Measurements from ENCODE around the gene CORO2A. TPM values are rescaled to one million over a fixed set of nuclear protein-coding genes. Genes with fewer than 3 reads are reported as not detected.

CORO2A gene
- total and polyA plus RNA-seq, 2 of the 13 experiments (the other 11 are each of a cell fraction or from before 2014, with no cell fraction given), result 14.4 to 15.3 TPM

DNA sequence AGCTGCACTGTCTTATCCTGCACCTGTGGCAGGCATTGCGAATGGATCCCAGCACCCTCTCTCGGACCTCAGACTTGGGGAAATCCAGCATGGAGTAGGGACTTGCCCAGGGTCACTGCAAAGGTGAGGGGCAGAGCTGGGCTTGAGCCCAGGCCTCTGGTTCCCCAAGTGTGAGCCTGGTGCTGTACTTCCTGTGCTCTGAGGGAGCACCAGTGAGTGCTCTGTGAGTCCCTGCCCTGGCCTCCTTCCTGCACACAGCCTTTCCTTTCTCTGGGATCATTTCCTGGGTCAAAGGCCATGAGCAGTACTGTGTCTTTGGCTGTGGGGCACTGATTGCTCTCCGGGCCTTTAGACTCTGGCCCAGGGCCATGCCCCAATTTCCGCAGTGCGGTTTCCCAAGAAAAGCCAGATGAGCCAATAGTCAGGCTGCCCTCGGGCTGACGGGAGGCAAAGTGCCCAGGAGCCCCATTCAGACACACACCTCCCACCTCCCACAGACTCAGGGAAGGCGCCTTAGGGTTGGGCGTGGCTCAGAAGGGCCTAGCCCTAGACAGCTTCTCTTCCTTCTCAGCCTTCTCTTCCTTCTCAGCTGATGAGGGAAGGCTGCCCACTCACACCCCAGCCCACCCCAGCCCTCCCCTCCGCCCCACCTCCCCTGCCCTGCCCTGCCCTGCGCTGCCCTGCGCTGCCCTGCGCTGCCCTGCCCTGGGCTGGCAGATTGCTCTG, 50.1 kb downstream of the CORO2A start (continued):
- TF ChIP-seq, protein P1, sequence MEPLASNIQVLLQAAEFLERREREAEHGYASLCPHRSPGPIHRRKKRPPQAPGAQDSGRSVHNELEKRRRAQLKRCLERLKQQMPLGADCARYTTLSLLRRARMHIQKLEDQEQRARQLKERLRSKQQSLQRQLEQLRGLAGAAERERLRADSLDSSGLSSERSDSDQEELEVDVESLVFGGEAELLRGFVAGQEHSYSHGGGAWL (CRISPR knock-in tag; IDR thresholded peaks at IDR 0.05), result no peak
- TF ChIP-seq, protein P2, sequence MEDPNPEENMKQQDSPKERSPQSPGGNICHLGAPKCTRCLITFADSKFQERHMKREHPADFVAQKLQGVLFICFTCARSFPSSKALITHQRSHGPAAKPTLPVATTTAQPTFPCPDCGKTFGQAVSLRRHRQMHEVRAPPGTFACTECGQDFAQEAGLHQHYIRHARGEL (CRISPR knock-in tag; IDR thresholded peaks at IDR 0.05), result no peak
- TF ChIP-seq SNAPC2 (CRISPR knock-in tag; IDR thresholded peaks at IDR 0.05), result no peak
- no peak for TF ChIP-seq RELA (CRISPR knock-in tag; IDR thresholded peaks at IDR 0.05)
- no peak for TF ChIP-seq ZNF251 (CRISPR knock-in tag; IDR thresholded peaks at IDR 0.05)
- no peak for TF ChIP-seq ZSCAN30 (CRISPR knock-in tag; IDR thresholded peaks at IDR 0.05)
- TF ChIP-seq PRMT3 (CRISPR knock-in tag; IDR thresholded peaks at IDR 0.05; ENCODE audit: borderline replicate concordance, low read depth), result no peak
- TF ChIP-seq ZNF337 (CRISPR knock-in tag; IDR thresholded peaks at IDR 0.05; ENCODE audit: borderline replicate concordance, low read depth), result no peak
- TF ChIP-seq NFE2 (CRISPR knock-in tag; IDR thresholded peaks at IDR 0.05), result no peak
- TF ChIP-seq SP4 (CRISPR knock-in tag; IDR thresholded peaks at IDR 0.05), result 0 out of 2 replicates have a peak, but pooled peaks have one; percentile 23
- no peak for TF ChIP-seq KDM5A (IDR thresholded peaks at IDR 0.05; ENCODE audit: borderline replicate concordance, low read length)
- no peak for TF ChIP-seq NCOA1 (CRISPR knock-in tag; IDR thresholded peaks at IDR 0.05)
- peak; percentile 67 for TF ChIP-seq PHF21A (CRISPR knock-in tag; IDR thresholded peaks at IDR 0.05)
- TF ChIP-seq BCL6 (CRISPR knock-in tag; IDR thresholded peaks at IDR 0.05), result 0 out of 2 replicates have a peak, but pooled peaks have one; percentile 12
- TF ChIP-seq, protein P3, sequence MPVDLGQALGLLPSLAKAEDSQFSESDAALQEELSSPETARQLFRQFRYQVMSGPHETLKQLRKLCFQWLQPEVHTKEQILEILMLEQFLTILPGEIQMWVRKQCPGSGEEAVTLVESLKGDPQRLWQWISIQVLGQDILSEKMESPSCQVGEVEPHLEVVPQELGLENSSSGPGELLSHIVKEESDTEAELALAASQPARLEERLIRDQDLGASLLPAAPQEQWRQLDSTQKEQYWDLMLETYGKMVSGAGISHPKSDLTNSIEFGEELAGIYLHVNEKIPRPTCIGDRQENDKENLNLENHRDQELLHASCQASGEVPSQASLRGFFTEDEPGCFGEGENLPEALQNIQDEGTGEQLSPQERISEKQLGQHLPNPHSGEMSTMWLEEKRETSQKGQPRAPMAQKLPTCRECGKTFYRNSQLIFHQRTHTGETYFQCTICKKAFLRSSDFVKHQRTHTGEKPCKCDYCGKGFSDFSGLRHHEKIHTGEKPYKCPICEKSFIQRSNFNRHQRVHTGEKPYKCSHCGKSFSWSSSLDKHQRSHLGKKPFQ (CRISPR knock-in tag; IDR thresholded peaks at IDR 0.05; ENCODE audit: insufficient replicate concordance), result no peak
- TF ChIP-seq, protein P4, sequence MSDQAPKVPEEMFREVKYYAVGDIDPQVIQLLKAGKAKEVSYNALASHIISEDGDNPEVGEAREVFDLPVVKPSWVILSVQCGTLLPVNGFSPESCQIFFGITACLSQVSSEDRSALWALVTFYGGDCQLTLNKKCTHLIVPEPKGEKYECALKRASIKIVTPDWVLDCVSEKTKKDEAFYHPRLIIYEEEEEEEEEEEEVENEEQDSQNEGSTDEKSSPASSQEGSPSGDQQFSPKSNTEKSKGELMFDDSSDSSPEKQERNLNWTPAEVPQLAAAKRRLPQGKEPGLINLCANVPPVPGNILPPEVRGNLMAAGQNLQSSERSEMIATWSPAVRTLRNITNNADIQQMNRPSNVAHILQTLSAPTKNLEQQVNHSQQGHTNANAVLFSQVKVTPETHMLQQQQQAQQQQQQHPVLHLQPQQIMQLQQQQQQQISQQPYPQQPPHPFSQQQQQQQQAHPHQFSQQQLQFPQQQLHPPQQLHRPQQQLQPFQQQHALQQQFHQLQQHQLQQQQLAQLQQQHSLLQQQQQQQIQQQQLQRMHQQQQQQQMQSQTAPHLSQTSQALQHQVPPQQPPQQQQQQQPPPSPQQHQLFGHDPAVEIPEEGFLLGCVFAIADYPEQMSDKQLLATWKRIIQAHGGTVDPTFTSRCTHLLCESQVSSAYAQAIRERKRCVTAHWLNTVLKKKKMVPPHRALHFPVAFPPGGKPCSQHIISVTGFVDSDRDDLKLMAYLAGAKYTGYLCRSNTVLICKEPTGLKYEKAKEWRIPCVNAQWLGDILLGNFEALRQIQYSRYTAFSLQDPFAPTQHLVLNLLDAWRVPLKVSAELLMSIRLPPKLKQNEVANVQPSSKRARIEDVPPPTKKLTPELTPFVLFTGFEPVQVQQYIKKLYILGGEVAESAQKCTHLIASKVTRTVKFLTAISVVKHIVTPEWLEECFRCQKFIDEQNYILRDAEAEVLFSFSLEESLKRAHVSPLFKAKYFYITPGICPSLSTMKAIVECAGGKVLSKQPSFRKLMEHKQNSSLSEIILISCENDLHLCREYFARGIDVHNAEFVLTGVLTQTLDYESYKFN (CRISPR knock-in tag; conservative IDR thresholded peaks at IDR 0.05), result peak; percentile 37; the same call in 1 of the 2 replicates
- peak; percentile 99 for TF ChIP-seq NR2C2 (CRISPR knock-in tag; IDR thresholded peaks at IDR 0.05; ENCODE audit: borderline replicate concordance)
- no peak for TF ChIP-seq NCOA5 (CRISPR knock-in tag; IDR thresholded peaks at IDR 0.05)
- no peak for TF ChIP-seq ZKSCAN8 (CRISPR knock-in tag; IDR thresholded peaks at IDR 0.05; ENCODE audit: borderline replicate concordance)
- no peak for TF ChIP-seq ZNF605 (CRISPR knock-in tag; IDR thresholded peaks at IDR 0.05)
- TF ChIP-seq NCOR1 (IDR thresholded peaks at IDR 0.05; ENCODE audit: borderline replicate concordance, low read length), result peak; percentile 47; the same call in 1 of the 2 replicates
- TF ChIP-seq, protein P5, sequence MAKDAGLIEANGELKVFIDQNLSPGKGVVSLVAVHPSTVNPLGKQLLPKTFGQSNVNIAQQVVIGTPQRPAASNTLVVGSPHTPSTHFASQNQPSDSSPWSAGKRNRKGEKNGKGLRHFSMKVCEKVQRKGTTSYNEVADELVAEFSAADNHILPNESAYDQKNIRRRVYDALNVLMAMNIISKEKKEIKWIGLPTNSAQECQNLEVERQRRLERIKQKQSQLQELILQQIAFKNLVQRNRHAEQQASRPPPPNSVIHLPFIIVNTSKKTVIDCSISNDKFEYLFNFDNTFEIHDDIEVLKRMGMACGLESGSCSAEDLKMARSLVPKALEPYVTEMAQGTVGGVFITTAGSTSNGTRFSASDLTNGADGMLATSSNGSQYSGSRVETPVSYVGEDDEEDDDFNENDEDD (CRISPR knock-in tag; IDR thresholded peaks at IDR 0.05; ENCODE audit: borderline replicate concordance), result no peak
- TF ChIP-seq, protein P6, sequence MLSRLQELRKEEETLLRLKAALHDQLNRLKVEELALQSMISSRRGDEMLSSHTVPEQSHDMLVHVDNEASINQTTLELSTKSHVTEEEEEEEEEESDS (CRISPR knock-in tag; IDR thresholded peaks at IDR 0.05; ENCODE audit: borderline replicate concordance), result no peak

Data from HepG2 (cell line).